Femur (tissue), 1 donor: ENCODE data around the gene MRC2.
"Not testable (repeated sequence)": the region's sequence is repeated elsewhere in the genome, so short reads cannot be mapped to it uniquely, and the experiment has no call there.

Experiments
- DNase-seq: peaks from one replicate; pipeline ENCODE4 v3.0.0-alpha.2; 2017

MRC2 gene

GRCh38 chr17:62613095-62613494, 14.4 kb upstream of the MRC2 start:
- not testable (repeated sequence) for DNase-seq

- DNase-seq, result peak; percentile 90
Observed at GRCh38 chr17:62614142-62614541, 13.3 kb upstream of the MRC2 start.

GRCh38 chr17:62615503-62615902, 12.0 kb upstream of the MRC2 start:
- DNase-seq, result no peak

GRCh38 chr17:62616993-62617893, 10.2 kb upstream of the MRC2 start:
- no peak for DNase-seq

GRCh38 chr17:62617894-62618472, 9.5 kb upstream of the MRC2 start:
- DNase-seq, result peak; percentile 78

- DNase-seq, result peak; percentile 76
Observed at GRCh38 chr17:62618647-62619416, 8.6 kb upstream of the MRC2 start.

- no peak for DNase-seq
Observed at GRCh38 chr17:62619417-62620155, 7.9 kb upstream of the MRC2 start.

- DNase-seq, result no peak
Observed at GRCh38 chr17:62621223-62621622, 6.2 kb upstream of the MRC2 start.

- no peak for DNase-seq
Observed at GRCh38 chr17:62625184-62625869, 2.1 kb upstream of the MRC2 start.

- DNase-seq, result no peak
Observed at GRCh38 chr17:62625870-62626200, 1.6 kb upstream of the MRC2 start.

- peak; percentile 90 for DNase-seq
Observed at GRCh38 chr17:62626719-62627218, 701 bp upstream of the MRC2 start.

GRCh38 chr17:62627904-62628633, 599 bp downstream of the MRC2 start:
- peak; percentile 85 for DNase-seq

- DNase-seq, result peak; percentile 80
Observed at GRCh38 chr17:62628831-62629555, 1.5 kb downstream of the MRC2 start.

- DNase-seq, result no peak
Observed at GRCh38 chr17:62629556-62630364, 2.3 kb downstream of the MRC2 start.

GRCh38 chr17:62630365-62631085, 3.1 kb downstream of the MRC2 start:
- no peak for DNase-seq

- DNase-seq, result no peak
Observed at GRCh38 chr17:62631086-62631935, 3.8 kb downstream of the MRC2 start.

- DNase-seq, result no peak
Observed at GRCh38 chr17:62631936-62632924, 4.8 kb downstream of the MRC2 start.
